ENCODE results near the gene ZNF33B. TPM values are rescaled to one million over a fixed set of nuclear protein-coding genes. Genes with fewer than 3 reads are reported as not detected.

Gene ZNF33B
- total RNA-seq, 1 donor from 2014 or later = 37.5 TPM

GRCh38 chr10:42652858-42653257, 14.5 kb upstream of the ZNF33B start:
- H3K4me1 Mint-ChIP-seq (ENCODE audit: low read depth, unreplicated experiment) = no peaks in the 10 kb centered on the region
- H3K4me3 Mint-ChIP-seq (ENCODE audit: unreplicated experiment) = no peak overlapping the region
- no peak for DNase-seq
- H3K9me3 Mint-ChIP-seq (ENCODE audit: unreplicated experiment) = no peaks in the 10 kb centered on the region
- H3K27ac Mint-ChIP-seq (ENCODE audit: unreplicated experiment) = no peak overlapping the region
- TF ChIP-seq CTCF (IDR thresholded peaks at IDR 0.05; ENCODE audit: partially characterized antibody, unreplicated experiment) = no peak
- H3K36me3 Mint-ChIP-seq (ENCODE audit: unreplicated experiment) = no peaks in the 10 kb centered on the region
- H3K27me3 Mint-ChIP-seq (ENCODE audit: unreplicated experiment) = no peaks in the 10 kb centered on the region

- no peak for TF ChIP-seq CTCF (IDR thresholded peaks at IDR 0.05; ENCODE audit: partially characterized antibody, unreplicated experiment)
- no peak overlapping the region for H3K4me3 Mint-ChIP-seq (ENCODE audit: unreplicated experiment)
- H3K27me3 Mint-ChIP-seq (ENCODE audit: unreplicated experiment) = no peaks in the 10 kb centered on the region
- H3K27ac Mint-ChIP-seq (ENCODE audit: unreplicated experiment) = no peak overlapping the region
- DNase-seq = no peak
- no peaks in the 10 kb centered on the region for H3K36me3 Mint-ChIP-seq (ENCODE audit: unreplicated experiment)
- H3K4me1 Mint-ChIP-seq (ENCODE audit: low read depth, unreplicated experiment) = no peaks in the 10 kb centered on the region
- peaks cover 3% of the 10 kb centered on the region for H3K9me3 Mint-ChIP-seq (ENCODE audit: unreplicated experiment)
Observed at GRCh38 chr10:42650374-42650773, 12.0 kb upstream of the ZNF33B start.

- H3K4me1 Mint-ChIP-seq (ENCODE audit: low read depth, unreplicated experiment) = no peaks in the 10 kb centered on the region
- TF ChIP-seq CTCF (IDR thresholded peaks at IDR 0.05; ENCODE audit: partially characterized antibody, unreplicated experiment) = no peak
- no peak overlapping the region for H3K27ac Mint-ChIP-seq (ENCODE audit: unreplicated experiment)
- H3K9me3 Mint-ChIP-seq (ENCODE audit: unreplicated experiment) = peaks cover 4% of the 10 kb centered on the region
- DNase-seq = no peak
- H3K27me3 Mint-ChIP-seq (ENCODE audit: unreplicated experiment) = no peaks in the 10 kb centered on the region
- H3K36me3 Mint-ChIP-seq (ENCODE audit: unreplicated experiment) = no peaks in the 10 kb centered on the region
- no peak overlapping the region for H3K4me3 Mint-ChIP-seq (ENCODE audit: unreplicated experiment)
Observed at GRCh38 chr10:42648512-42648911, 10.1 kb upstream of the ZNF33B start.

- no peaks in the 10 kb centered on the region for H3K36me3 Mint-ChIP-seq (ENCODE audit: unreplicated experiment)
Observed at GRCh38 chr10:42646687-42647640, 8.6 kb upstream of the ZNF33B start.

More at GRCh38 chr10:42646687-42647640, 8.6 kb upstream of the ZNF33B start:
- Mint-ChIP-seq H3K27ac (ENCODE audit: unreplicated experiment) (no peak overlapping the region), H3K4me1 (ENCODE audit: low read depth, unreplicated experiment) (no peaks in the 10 kb centered on the region), H3K4me3 (ENCODE audit: unreplicated experiment) (no peak overlapping the region), H3K27me3 (ENCODE audit: unreplicated experiment) (no peaks in the 10 kb centered on the region), H3K9me3 (ENCODE audit: unreplicated experiment) (peaks cover 4% of the 10 kb centered on the region)
- no peak for DNase-seq
- TF ChIP-seq CTCF (IDR thresholded peaks at IDR 0.05; ENCODE audit: partially characterized antibody, unreplicated experiment) = no peak
